CD4-positive, alpha-beta T cell (primary cell): ENCODE measurements around the gene FCRL6. TPM values are rescaled to one million over a fixed set of nuclear protein-coding genes. Genes with fewer than 3 reads are reported as not detected.

ENCODE experiments used
- ATAC-seq: fragments of 200-7000 bp; cut with Tn5 transposase; one replicate; pipeline ENCODE4 v1.10.0; 2022; ENCODE audit warnings: mild to moderate bottlenecking; ENCODE audit not compliant: poor library complexity
- CTCF ChIA-PET: fragments of 350-600 bp; sonication (Branson Sonifier 250); formaldehyde crosslinking; loops from one replicate; lab custom pipeline; 2021; ENCODE audit warnings: antibody characterized with exemption, inconsistent platforms; lab: Charles Lee
- POLR2A ChIA-PET: fragments of 350-600 bp; sonication (Branson Sonifier 250); formaldehyde crosslinking; loops from one replicate; lab custom pipeline; 2021; ENCODE audit warnings: antibody characterized with exemption, inconsistent platforms; lab: Charles Lee
- DNase-seq, 14 experiments: peaks; one replicate each; pipeline ENCODE4 v3.0.0-alpha.2; 2013 to 2020; ENCODE audit warnings: mixed read lengths in 2 of 14
- H3K27ac ChIP-seq, 2 donors: one replicate each; pipeline versions ENCODE4 v1.5.1 to v1.7.0; 2013; ENCODE audit warnings: low read length in 2 of 2, low read depth in 1 of 2, mild to moderate bottlenecking in 1 of 2
- H3K27me3 ChIP-seq, 2 experiments: 1 replicate in 1 of 2; 2 replicates in 1 of 2; pipeline versions ENCODE4 v1.6.1 to v1.7.0; 2013; ENCODE audit warnings: low read length in 2 of 2, control low read depth in 1 of 2, mild to moderate bottlenecking in 1 of 2, moderate library complexity in 1 of 2; ENCODE audit not compliant: insufficient read depth in 2 of 2, control insufficient read depth in 1 of 2
- H3K36me3 ChIP-seq: one replicate; pipeline ENCODE4 v1.6.1; 2013; ENCODE audit warnings: low read length, control low read depth; ENCODE audit not compliant: insufficient read depth
- H3K4me1 ChIP-seq: one replicate; pipeline ENCODE4 v1.6.1; 2013; ENCODE audit warnings: low read length, control low read depth; ENCODE audit not compliant: insufficient read depth
- H3K4me3 ChIP-seq: one replicate; pipeline ENCODE4 v1.5.1; 2013; ENCODE audit warnings: mild to moderate bottlenecking, low read length, moderate library complexity
- H3K9me3 ChIP-seq, 2 experiments: 1 replicate in 1 of 2; 2 replicates in 1 of 2; pipeline versions ENCODE4 v1.6.1 to v1.7.0; 2013; ENCODE audit warnings: low read length in 2 of 2, mild to moderate bottlenecking in 2 of 2, control low read depth in 1 of 2, moderate library complexity in 1 of 2; ENCODE audit not compliant: control insufficient read depth in 1 of 2, insufficient read depth in 1 of 2
- H3K27ac Mint-ChIP-seq: one replicate; pipeline ENCODE4 v1.8.0; 2020; ENCODE audit warnings: mixed read lengths
- H3K27me3 Mint-ChIP-seq: one replicate; pipeline ENCODE4 v1.8.0; 2021; ENCODE audit warnings: mixed read lengths
- H3K36me3 Mint-ChIP-seq: one replicate; pipeline ENCODE4 v1.8.0; 2021; ENCODE audit warnings: low read depth, mixed read lengths
- H3K4me1 Mint-ChIP-seq: one replicate; pipeline ENCODE4 v1.8.0; 2021; ENCODE audit warnings: low read depth, mixed read lengths
- H3K4me3 Mint-ChIP-seq: one replicate; pipeline ENCODE4 v1.8.0; 2020; ENCODE audit warnings: mild to moderate bottlenecking, mixed read lengths
- H3K9me3 Mint-ChIP-seq: one replicate; pipeline ENCODE4 v1.8.0; 2020; ENCODE audit warnings: mixed read lengths
- intact Hi-C, 2 experiments: fragments of 100-400 bp; cut with DNase I in 1 of 2; cut with micrococcal nuclease in 1 of 2; formaldehyde crosslinking; loops; one replicate each; pipeline versions ENCODE4 v1.15.1 to v1.9.0; 2023 to 2025; cut with DNase I, micrococcal nuclease
- total RNA-seq, 174 experiments: library from RNA in 2 of 174; stranded (reverse) in 2 of 174; gene quantifications; one replicate each; pipeline ENCODE4 v1.2.3 and lab custom pipeline; 2021 to 2026
- TF ChIP-seq, protein P1 (sequence below): fragments of 200-600 bp; IDR thresholded peaks from one replicate; pipeline ENCODE4 v1.8.0; 2022; ENCODE audit warnings: antibody characterized with exemption, mild to moderate bottlenecking

The FCRL6 gene
- total RNA-seq, 2 experiments from 2014 or later: 0.28 to 0.52 TPM

DNA sequence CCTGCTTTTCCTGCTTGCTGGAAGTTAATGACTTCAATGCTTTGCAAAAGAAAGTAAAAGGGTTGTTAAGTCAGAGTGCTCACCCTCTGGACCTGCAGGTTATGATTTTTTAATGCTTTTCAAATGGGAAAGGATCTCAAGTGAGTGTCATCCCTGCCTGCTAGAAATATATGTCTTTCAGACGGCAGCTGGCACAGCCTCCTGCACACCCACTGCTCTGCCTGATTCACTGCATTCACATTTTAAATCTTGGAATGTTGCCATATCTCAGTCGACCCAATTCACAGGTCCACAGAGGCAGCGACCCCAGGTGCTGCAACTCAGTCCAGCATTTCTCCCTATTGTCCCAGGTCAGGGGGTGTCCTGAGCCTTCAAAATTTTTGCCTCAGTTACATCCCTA is 10.7 kb upstream of the FCRL6 start:
- DNase-seq (no peak), ATAC-seq (no peak)
- peaks cover 2 to 3% of the 10 kb centered on the region in 2 experiments for H3K27me3 ChIP-seq
- no peak overlapping the region for H3K4me3 Mint-ChIP-seq
- no peak overlapping the region for H3K27ac Mint-ChIP-seq
- H3K27me3 Mint-ChIP-seq: peaks cover 12% of the 10 kb centered on the region
- H3K4me1 ChIP-seq: no peaks in the 10 kb centered on the region
- no peaks in the 10 kb centered on the region for H3K4me1 Mint-ChIP-seq
- H3K36me3 Mint-ChIP-seq: no peaks in the 10 kb centered on the region
- POLR2A ChIA-PET: no interaction called here
- no peaks in the 10 kb centered on the region for H3K36me3 ChIP-seq
- no peak overlapping the region for H3K4me3 ChIP-seq
- no peak overlapping the region for H3K27ac ChIP-seq
- CTCF ChIA-PET: no interaction called here
- no peaks in the 10 kb centered on the region for H3K9me3 ChIP-seq
- no peaks in the 10 kb centered on the region for H3K9me3 Mint-ChIP-seq
- intact Hi-C loops: loop anchor here in 1 of 2 experiments (10.0 kb wide), 1 partner anchor 583 kb away; no protein-coding TSS in a partner anchor
- TF ChIP-seq, protein P1, sequence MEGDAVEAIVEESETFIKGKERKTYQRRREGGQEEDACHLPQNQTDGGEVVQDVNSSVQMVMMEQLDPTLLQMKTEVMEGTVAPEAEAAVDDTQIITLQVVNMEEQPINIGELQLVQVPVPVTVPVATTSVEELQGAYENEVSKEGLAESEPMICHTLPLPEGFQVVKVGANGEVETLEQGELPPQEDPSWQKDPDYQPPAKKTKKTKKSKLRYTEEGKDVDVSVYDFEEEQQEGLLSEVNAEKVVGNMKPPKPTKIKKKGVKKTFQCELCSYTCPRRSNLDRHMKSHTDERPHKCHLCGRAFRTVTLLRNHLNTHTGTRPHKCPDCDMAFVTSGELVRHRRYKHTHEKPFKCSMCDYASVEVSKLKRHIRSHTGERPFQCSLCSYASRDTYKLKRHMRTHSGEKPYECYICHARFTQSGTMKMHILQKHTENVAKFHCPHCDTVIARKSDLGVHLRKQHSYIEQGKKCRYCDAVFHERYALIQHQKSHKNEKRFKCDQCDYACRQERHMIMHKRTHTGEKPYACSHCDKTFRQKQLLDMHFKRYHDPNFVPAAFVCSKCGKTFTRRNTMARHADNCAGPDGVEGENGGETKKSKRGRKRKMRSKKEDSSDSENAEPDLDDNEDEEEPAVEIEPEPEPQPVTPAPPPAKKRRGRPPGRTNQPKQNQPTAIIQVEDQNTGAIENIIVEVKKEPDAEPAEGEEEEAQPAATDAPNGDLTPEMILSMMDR: no peak

DNA sequence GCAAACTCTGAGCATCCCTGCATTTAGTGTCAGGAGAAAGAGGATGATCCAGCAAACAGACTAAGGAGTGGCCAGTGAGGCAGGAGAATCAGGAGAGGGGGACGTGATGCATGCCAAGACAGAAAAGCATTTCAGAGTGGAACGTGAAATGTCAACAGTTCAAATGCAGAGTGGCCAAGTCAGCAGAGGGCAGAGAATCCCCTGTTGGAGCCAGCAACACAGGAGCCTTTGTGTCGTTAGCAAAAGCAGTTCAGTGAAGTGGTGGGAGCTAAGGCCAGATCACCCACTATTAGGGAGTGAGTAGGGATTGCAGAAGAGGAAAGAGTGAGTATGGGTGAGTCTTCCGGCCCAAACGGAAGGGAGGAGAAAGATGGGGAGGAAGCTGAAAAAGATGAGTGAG is 6.6 kb upstream of the FCRL6 start:
- ATAC-seq: no peak
- Histone ChIP-seq H3K27me3 (peaks cover 2 to 3% of the 10 kb centered on the region in 2 experiments), H3K4me1 (peaks cover 18% of the 10 kb centered on the region), H3K4me3 (no peak overlapping the region), H3K36me3 (no peaks in the 10 kb centered on the region), H3K27ac (no peak overlapping the region), H3K9me3 (no peaks in the 10 kb centered on the region)
- POLR2A ChIA-PET: no interaction called here
- CTCF ChIA-PET: no interaction called here
- no peak overlapping the region for H3K4me3 Mint-ChIP-seq
- H3K4me1 Mint-ChIP-seq: peaks cover 11% of the 10 kb centered on the region
- intact Hi-C loops: loop anchor here in 1 of 2 experiments (1.0 to 10.0 kb wide), 3 partner anchors 98 to 579 kb away; partner anchors contain the start of gene IGSF9
- TF ChIP-seq, protein P1: no peak
- no peak for DNase-seq
- H3K9me3 Mint-ChIP-seq: no peaks in the 10 kb centered on the region
- H3K36me3 Mint-ChIP-seq: no peaks in the 10 kb centered on the region
- peaks cover 11% of the 10 kb centered on the region for H3K27me3 Mint-ChIP-seq
- no peak overlapping the region for H3K27ac Mint-ChIP-seq

DNA sequence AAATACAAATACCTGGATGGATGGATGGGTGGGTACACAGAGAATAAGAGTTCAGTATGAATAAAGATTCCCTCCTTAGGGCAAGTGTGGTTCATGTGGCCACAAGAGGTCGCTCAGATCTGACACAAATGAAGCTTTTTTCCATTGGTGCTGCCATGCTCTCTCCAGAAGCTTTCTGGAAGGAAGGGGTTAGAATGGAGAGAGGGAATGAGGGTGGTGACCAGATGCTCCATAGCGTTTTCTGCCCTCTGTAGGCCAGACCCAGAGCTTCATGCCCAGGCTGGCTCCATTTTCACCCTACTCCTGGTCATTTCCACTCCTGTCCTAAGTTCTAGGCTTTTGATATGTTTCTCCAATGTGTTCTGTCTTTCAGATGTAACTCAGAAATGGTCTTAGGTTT is 3.3 kb upstream of the FCRL6 start:
- Mint-ChIP-seq H3K27ac (no peak overlapping the region), H3K4me1 (peaks cover 16% of the 10 kb centered on the region), H3K36me3 (no peaks in the 10 kb centered on the region), H3K9me3 (no peaks in the 10 kb centered on the region), H3K4me3 (no peak overlapping the region), H3K27me3 (peaks cover 3% of the 10 kb centered on the region)
- no peaks in the 10 kb centered on the region for H3K9me3 ChIP-seq
- peak; percentile 11 to 77 (median 29) for DNase-seq
- H3K27me3 ChIP-seq: peaks cover 0 to 3% of the 10 kb centered on the region in 2 experiments
- intact Hi-C loops: loop anchor here (1.0 to 10.0 kb wide), 5 partner anchors 92 to 576 kb away; partner anchors contain the start of gene IGSF9 (in 2 of the 2)
- CTCF ChIA-PET: interaction anchor here (0.7 to 2.5 kb wide), 16 partner anchors 9 to 280 kb away, joined by 3 to 42 read pairs (median 4); partner anchors contain the start of genes DUSP23 and IGSF9
- H3K36me3 ChIP-seq: no peaks in the 10 kb centered on the region
- no peak overlapping the region for H3K4me3 ChIP-seq
- H3K27ac ChIP-seq: no peak overlapping the region
- ATAC-seq: peak; percentile 59
- TF ChIP-seq, protein P1: peak; percentile 73
- POLR2A ChIA-PET: interaction anchor here (1.1 to 2.1 kb wide), 5 partner anchors 9 to 96 kb away, joined by 3 to 7 read pairs (median 6); partner anchors contain the start of gene DUSP23
- H3K4me1 ChIP-seq: peaks cover 32% of the 10 kb centered on the region
